Anterior cingulate cortex (tissue), 58 donors: ENCODE data around the gene NCKAP5.

ENCODE experiments used
- DNase-seq, 58 donors: peaks; one replicate each; lab custom pipeline; 2025; lab: John Stamatoyannopoulos, UW

The NCKAP5 gene

DNA sequence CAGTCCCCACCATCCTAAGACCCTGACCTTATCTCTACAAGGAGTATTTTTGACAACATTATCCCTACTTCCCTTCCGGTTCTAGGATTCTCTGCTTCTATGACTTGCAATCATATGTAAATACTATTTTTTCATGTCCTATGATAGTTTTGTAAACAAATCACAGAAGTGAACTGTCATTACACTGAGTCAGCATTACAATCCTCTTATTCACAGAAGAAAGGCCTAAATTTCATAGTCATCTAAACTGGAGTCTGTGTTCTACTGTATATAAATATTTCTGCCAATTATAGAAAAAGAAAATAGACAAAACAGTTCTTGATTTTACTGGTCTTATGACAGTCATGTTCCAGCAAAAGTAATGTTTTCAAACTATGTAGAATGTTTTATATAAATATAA, 265.1 kb downstream of the NCKAP5 start:
- no peak for DNase-seq

DNA sequence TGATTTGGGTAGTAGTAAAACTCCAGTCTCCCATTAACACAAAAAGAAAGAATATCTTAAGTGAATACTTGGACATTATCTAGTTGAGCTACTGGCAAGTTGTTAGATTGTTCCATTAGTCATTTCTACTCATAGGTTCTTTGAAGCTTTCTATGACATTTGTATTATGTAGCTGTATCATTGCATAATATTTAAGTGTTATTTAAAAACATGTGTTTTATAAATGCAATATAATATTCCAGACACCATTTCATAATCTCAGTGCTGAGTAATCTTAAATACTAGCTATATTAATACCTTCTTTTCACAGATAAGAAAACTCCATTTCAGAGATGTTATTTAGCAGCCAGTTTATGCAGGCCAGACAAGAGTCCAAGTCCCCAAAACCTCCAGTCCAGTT, 271.9 kb downstream of the NCKAP5 start:
- no peak for DNase-seq

DNA sequence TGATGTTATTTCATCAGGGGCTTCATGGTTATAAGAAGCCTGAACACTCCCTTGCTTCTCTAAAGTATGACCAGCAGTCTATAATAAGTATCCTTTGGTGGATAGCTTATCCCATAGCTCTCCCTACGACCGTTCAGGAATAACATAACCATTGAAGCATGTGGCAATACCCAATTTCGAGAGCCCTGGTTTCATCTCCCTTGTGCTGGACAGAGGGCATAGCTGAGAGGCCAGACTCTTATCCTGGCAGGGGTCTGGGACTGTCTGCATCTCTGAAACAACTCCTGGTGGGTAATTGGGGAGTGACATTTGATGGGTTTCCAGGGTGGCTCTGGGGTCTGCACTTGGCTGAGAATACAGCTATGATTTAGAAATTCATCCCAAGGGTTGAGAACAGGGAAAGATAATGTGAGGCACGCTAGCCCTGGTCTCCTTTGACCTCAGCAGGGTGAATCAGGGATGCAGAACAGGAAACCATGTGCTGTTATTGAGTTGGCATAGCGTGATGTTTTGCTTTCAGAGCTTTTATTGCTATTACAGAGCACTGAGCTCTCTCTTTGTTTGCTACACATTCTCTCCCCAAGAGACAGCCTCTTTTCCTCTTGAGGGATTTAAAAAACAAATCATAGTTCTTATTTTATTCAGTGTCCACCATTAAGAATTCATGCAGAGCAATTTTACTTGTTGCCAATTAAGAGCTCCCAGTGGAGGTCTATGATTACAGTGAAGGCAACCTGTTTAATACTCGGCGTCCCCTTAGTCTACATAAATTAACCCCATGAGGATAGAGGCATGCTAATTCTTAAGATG, 274.5 kb downstream of the NCKAP5 start:
- DNase-seq: no peak

DNA sequence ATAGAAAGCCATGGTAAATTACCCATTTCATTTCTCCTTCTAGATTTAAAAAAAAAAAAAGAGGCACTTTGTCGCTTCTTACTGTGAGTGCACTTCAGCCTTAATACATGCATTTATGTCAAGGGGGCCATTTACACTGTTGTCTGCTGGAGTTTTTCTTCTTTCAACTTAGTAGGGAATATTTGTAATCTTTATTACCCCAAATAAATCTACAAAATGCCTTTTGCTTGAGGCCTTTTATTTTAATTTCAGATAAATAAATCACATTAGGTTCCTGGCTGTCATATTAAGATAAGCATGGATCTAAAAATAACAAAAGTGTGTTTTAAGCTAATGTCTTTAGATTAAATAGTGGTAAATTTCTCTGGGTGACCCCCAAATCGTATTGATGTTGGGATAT, 276.0 kb downstream of the NCKAP5 start:
- no peak for DNase-seq

DNA sequence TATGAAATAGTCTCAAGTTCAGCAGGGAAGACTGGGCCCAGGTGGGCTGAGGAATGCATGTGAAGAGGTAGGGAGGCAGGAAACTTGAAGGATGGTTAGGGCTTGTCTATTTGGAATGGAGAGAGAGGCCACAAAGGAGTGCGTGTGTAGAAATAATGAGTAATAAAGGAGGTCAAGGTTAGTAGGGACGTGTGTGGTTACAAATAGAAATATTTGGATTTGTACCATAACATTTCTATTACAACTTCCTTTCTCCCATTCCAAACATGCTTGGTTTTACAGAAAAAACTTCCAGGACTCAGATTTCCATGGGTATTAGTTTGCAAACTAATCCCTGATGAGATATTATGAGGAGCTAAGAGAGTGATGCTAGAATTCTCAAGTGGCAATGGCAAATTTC, 280.6 kb downstream of the NCKAP5 start:
- no peak for DNase-seq

DNA sequence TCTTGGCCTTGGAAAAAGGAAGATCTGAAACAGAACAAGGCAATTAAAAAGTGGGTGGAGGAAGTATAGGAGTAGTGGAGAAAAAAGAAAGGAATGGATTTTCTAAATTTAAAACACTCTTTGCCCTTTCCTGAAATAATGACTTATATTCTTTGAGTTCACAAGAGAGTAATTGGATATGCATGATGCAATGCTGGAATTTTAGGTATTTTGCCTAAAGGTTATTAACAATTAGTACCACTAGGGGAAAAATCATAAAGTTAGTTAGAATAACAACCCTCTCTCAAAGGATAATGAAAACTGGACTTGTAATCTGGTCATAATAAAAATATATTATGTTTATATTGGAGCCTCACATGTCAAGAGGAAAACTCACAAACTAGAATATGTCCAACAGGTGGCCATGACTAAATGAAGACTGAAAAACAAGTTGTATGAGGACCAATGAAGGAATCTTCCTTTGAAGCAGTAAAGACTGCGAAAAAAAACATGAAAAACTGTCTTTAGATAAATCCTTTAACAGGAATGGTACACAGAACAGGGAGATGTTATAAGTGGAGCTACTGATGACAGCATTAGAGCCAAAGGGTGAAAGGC, 281.8 kb downstream of the NCKAP5 start:
- no peak for DNase-seq

DNA sequence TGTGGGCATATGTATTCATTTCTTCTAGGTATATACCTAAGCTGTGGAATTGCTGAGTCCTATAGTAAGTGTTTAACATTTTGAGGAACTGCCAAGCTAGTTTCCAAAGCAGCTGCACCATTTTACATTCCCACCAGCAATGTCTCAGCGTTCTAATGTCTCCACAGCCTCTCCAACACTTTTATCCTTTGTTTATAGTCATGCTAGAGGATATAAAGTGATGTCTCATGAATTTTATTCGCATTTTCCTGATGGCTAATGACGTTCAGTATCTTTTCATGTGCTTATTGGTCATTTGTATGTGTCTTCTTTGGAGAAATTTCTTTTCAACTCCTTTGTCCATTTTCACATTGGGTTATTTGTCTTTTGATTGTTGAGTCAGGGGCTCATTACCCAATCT, 295.2 kb downstream of the NCKAP5 start:
- no peak for DNase-seq

DNA sequence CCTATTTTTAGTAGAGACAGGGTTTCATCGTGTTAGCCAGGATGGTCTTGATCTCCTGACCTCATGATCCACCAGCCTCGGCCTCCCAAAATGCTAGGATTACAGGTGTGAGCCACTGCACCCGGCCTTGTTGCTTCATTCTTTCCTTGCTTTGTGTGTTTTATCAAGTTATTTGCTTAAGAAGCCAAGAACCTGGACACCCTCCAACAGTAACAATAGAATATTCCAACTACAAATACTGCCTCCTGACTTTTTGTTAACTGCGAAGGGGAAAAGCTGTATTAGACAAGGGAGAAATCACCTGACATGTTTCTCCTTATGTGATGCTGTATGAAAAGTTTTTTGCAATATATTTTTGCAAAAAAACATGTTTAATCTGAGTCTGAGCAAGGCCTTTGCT, 297.2 kb downstream of the NCKAP5 start:
- no peak for DNase-seq

DNA sequence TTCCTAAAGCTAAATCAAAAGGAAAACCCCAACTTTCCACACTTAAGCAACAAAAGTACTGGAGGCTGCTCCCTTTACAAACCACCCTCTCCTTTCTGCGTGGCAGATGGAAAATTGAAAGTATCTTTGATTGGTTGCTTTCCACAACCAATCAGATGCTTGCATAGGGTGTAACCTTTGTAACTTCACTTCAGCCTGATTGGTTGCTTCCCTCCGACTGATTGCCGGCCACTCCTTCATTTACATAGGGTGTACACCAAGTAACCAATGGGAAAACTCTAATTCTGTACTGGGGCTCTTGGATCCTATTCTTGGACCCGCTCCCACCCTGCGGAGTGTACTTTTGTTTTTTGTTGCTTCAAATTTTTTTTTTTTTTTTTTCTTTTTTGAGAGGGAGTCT, 297.7 kb downstream of the NCKAP5 start:
- no peak for DNase-seq

DNA sequence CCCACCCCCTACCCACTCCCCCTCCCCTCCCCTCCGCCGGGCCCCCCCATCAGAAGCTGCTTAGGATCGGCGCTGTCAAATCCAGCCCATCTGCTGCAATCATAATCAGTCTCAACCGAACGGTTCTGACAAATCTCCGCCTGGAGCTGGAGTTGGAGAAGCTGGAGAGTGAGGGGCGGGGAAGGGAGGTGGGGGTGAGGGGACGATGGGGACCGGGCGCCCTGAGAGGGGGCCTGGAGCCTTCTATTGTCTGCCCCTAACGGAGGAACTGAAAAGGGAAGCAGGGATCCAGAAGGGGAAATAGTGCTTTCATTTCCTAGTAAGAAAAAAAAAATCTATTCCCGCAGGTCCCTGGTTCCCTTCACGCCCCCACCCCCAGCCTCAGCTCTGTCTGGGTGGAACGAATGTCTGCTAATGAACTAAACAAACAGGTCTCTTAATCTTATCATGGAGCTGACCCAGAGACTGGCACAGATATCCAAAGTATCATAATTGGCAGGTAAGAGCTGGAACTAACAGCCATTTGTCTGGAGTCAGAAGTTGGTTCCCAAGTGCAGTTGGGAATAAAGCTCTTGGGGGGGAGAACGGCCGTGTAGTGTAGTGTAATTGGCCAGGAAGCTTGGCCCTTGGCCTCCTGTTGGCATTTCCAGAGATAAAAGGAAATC, 301.2 kb downstream of the NCKAP5 start:
- no peak for DNase-seq

DNA sequence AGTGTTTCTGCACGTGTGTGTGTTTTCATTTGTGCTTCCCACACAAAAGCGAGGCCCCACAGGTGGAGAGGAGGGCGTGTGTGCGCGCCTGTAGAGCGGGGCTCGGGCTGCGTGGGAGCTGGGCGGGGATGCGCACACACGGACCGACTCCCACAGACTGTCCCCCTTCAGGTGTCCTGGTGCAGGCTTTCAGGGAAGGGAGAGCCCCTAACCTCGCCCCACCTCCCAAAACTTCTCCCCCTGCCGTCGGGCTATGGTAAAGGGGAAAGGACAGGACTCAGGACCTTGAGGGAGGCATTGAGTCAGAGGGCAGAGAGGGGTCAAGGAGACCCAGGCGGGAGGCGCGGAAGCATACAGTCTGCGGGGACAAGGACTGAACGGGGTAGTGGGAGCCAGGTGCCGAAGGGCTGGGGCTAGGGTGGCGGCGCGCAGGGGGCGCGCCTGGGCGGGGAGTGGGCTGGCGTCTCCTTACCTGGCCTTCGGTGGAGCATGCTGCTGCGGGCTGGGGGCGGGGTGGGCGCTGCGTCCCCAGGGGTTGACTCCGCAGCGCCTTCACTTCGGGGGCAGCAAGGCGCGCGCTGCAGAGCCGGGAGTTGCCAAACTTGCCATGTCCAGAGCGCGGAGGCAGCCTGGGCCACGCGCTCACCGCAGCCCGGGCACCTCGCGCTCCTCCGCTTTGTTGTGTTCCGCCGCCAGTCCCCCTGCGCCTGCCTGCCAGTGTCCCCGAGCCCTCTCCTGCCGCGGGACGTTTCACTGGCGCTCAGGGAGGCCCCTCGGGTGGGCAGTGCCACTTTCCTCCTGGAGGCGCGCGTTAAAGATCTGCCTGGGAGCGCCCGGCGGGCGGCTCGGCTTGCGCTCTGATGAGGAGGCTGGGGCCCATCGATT, 302.0 kb downstream of the NCKAP5 start:
- peak in 2 of 58 donors; percentile 30 to 34 for DNase-seq

DNA sequence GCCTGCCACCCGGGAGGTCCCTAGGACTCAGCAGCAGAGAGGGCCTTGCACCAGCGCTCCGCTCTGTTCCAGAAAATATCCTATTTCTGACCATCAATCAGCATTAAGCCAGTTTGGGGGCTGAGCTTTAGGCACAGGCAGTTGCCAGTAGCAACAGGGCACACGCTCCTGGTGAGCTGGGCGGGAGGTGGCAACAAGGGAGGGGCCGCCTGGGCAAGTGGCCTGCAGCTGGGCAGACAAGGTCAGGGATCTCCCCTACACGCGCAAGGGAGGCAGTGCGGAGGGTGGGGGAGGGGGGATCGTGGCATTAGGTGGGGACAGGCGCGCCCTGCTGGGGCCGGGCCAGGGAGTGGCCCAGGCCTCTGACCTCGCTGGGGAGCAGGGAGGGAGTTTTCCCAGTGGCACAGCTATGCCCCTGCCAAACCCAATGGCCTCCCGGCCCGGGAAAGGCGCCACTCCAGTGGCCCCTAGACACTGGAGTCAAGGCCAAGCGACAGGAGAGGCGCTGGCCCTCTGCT, 302.8 kb downstream of the NCKAP5 start:
- DNase-seq: peak in 34 of 58 donors; percentile 2 to 72 (median 38)

DNA sequence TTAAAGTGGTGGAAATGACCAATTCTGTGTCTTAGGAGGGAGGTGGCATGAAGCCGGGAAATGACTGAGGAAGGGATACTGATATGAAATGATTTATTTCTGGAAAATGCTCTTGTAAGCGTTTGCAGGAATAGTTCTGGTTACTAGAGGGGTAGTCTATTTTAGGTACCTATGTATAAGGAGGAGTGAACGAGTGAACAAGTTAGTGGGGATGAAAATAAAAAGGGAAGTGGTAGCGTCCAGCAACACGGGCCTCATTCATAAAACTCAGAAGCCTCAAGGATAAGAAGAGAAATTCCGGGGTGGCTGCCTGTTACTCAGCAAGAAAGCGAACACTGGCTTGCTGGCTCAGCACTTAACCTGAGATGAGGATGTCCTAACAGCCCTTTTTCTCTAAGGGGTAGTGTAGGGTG, 303.3 kb downstream of the NCKAP5 start:
- DNase-seq: peak in 4 of 58 donors; percentile 36 to 72 (median 49)

DNA sequence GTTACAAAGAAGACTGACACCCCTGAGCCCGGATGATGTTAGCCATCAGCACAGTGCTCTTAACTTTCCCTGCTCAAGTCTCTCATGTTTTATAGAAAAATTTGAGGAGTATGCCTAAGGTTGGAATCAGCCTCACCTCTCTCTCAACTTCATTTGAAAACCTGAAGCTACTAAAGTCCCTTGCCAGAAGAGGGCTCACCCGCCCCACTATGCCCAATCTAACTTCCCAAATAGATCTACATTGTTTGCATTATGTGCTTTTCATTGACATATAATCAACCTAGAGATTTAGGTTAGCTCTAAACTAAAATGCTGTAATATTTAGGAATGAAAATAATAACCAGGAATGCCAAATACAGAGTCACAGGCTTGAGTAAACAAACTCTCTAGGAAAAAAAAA, 305.4 kb downstream of the NCKAP5 start:
- DNase-seq: no peak

DNA sequence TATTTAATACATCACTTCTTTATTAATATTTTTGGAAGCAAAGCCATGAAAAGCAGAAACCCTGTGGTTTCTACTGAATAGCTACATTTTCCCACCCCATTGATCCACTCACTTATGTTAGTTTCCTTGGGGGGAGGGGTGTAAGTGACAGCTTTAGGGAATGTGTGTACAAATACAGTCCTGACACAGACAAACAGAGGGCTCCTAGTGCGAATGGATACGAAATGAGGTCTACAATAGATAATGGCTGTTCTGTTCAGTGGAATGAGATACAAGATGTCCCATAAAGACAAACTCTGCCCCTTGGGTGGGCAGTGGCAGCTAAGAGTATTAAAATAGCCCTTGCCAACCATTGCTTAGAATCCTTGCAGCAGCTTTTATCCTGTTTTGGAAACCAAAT, 312.9 kb downstream of the NCKAP5 start:
- peak in 2 of 58 donors; percentile 26 to 47 for DNase-seq

DNA sequence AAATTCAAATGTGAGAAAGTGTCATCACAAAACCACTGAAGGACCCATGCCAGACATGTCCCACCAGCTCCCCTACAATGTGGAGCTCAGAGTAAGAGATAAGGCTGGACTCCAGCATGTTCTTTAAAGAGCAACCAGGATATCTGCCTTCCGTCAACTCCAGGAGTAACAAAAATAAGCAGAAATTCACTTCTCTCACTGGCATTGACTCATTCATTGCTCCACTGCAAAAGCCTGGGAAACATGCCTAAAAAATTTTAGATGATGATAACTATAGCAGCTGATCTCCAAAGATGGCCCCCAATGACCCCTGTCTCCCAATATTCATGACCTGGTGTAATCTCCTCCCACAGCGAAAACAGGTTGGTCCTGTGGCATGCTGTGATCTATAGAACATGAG, 314.5 kb downstream of the NCKAP5 start:
- no peak for DNase-seq

DNA sequence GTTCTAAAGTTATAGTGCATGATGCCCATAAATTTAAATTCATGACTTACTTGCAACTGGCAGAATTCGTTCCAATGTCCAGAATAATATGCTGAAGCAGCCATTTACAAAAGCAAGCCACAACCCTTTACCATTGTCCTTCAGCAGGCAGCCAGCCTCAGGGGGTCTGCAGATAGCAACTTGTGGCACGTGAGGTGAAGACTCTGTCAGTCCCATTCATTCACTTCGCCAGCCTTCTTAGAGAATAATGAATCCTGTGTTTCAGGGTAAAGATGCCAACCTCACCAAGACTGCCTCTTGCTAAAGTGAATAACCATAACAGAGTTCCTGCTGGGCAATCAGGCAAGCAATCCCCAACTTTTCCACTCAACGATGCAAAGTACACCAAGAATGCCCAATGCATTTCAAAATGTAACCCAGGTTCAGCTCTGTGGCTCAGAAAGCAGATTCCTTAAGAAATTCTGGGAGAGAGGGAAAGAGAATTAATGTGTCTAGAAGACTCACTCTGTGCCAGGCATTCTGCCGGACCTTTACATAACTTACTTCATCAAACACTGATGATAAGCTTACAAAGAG, 315.4 kb downstream of the NCKAP5 start:
- DNase-seq: no peak

DNA sequence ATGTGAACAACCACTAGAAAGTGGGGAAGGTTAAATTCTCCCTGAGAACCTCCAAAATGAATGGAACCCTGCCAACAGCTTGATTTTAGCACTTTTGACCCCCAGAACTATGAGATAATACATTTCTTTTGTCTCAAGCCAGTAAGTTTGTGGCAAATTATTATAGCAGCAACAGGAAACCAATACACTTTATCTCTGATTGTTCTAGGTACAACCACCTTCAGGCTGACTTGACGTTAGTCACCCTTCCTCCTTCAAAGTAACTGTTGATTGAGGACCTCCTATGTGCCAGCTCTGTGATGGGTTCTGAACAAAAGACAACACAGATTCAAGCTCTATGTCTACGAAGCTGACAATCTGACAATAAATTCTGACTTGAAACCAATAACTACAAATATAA, 318.9 kb downstream of the NCKAP5 start:
- no peak for DNase-seq

DNA sequence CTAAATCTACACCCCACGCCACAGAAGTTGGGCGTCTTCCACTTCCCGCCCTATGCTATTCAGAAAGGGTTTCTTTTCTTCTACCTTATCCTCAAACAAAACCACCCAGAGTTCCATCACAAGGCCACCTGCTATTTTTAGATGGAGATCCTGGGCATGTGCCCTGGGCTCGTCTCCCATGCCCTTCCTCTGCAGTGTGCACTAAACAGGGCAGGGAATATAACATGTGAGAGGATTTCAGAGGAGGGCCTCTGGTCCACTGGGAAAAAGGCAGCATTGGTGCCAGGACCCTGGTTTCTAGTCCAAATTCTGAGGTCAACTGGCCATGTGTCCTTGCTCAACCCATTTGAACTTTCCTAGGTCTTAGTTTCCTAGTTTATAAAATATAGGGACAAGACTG, 320.0 kb downstream of the NCKAP5 start:
- no peak for DNase-seq

DNA sequence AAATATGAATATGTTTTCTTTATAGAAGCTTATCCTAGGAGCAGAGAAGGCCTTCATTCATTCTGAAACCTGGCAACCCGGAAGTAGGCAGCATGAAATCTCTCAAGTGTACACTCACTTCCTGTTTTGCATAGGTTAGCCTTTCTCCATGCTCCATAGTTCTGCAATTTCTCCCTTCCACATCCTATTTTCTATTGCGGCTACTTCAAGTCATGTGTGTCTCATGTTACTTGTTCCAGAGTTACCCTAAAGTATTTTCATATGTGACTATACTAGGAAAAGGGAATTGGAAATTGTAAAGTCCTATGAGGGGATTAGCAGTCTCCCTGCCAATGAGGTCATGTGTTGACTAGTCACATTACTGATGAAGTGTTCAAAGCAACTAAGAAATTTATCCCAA, 320.6 kb downstream of the NCKAP5 start:
- peak in 2 of 58 donors; percentile 9 to 32 for DNase-seq
